Sigmoid colon (tissue), 4 donors: Measurements from ENCODE around the gene GSTK1.

Experiments used
- CTCF ChIP-seq, 4 experiments: fragments of 450-650 bp in 3 of 4; fragments of 200-600 bp in 1 of 4; IDR thresholded peaks; one replicate each; pipeline ENCODE4 v1.5.1; 2016 to 2019; ENCODE audit warnings: antibody characterized with exemption in 4 of 4, mild to moderate bottlenecking in 3 of 4, moderate library complexity in 2 of 4
- EP300 ChIP-seq, 4 donors: sonication (generic); formaldehyde crosslinking; IDR thresholded peaks; one replicate each; pipeline ENCODE4 v1.6.1; 2017; ENCODE audit warnings: antibody characterized with exemption in 4 of 4
- POLR2A ChIP-seq, 2 donors: fragments of 450-650 bp; IDR thresholded peaks; one replicate each; pipeline ENCODE4 v1.6.1; 2016; ENCODE audit warnings: antibody characterized with exemption in 2 of 2, mild to moderate bottlenecking in 2 of 2, moderate library complexity in 2 of 2
- POLR2AphosphoS5 ChIP-seq, 4 donors: sonication (generic); formaldehyde crosslinking; IDR thresholded peaks; one replicate each; pipeline ENCODE4 v1.6.1; 2017; ENCODE audit warnings: antibody characterized with exemption in 4 of 4

DNA sequence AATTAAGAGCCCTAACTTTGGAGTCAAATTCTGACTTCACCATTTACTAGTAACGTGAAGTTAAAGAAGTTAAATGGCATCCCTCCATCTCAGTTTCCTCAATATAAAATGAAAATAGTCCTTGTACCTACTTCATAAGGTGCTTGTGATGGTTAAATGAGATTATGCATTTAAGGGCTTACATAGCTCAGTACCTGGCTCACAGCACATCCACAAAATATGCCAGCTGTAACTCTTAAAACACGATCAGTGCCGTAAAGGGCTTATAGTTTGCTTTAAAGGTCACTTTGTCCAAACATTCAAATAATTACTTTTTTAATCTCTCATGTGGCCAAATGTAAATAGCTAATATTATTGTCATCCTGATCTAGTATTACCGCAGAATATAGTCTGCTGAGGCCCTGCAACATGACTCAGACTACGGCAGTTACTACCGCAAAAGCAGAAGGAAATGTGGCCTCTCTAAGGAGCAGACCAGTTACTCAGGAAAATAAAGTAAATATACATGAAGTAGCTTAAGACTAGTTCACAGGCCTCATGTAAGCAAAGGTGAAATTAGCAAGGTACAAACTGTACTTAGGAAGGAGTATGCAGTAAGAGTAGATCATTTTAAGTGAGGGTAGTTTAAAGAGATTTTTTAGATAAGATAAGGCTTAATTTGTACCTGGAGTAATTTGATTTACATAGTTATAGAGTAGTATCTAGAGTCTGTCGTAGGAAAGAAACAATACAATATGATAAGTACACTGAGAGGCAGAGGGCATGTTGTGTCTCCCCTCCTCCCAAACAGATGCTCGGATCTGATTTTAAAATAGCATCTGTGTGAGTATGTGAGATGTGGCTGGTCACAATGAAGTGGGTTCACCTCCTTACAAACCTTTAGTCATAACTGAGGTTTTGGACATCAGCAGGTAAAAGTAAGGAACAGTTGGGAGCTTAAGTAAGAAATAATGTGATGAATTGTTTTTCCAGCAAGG is 38.0 kb downstream of the GSTK1 start:
- TF ChIP-seq CTCF (IDR thresholded peaks at IDR 0.05) = no peak
- TF ChIP-seq POLR2A (IDR thresholded peaks at IDR 0.05) = no peak
- TF ChIP-seq POLR2AphosphoS5 (IDR thresholded peaks at IDR 0.05) = no peak
- TF ChIP-seq EP300 (IDR thresholded peaks at IDR 0.05) = no peak
